K562 (cell line): ENCODE data around the gene LAMA2. TPM values are rescaled to one million over a fixed set of nuclear protein-coding genes. Genes with fewer than 3 reads are reported as not detected.

ENCODE experiments used
- ATAC-seq: fragments of 200-7000 bp; cut with Tn5 transposase; 3 replicates; pipeline ENCODE4 v1.9.1; 2020; ENCODE audit warnings: moderate library complexity
- BruUV-seq: library from RNA; stranded (reverse); fragments of 400-500 nt; replicated peaks from 2 replicates; lab custom pipeline; 2021; lab: Mats Ljungman, UMichigan
- CTCF ChIA-PET: fragments of 300-600 bp; formaldehyde crosslinking; extraction: SDS; loops from one replicate; lab custom pipeline; 2021; ENCODE audit warnings: low intra/inter-chr PET ratio; lab: Yijun Ruan, JAX
- POLR2A ChIA-PET: fragments of 300-600, 350-650 bp; sonication (Branson Sonifier 250); formaldehyde crosslinking; extraction: SDS; loops from one replicate; lab custom pipeline; 2021; ENCODE audit warnings: antibody characterized with exemption, inconsistent platforms; lab: Yijun Ruan, JAX
- DNase-seq, 4 experiments: peaks; one replicate each; pipeline versions ENCODE4 v3.0.0 to v3.0.0-alpha.2; 2011 to 2018; ENCODE audit warnings: low spot score in 3 of 4, mixed read lengths in 3 of 4; ENCODE audit errors: extremely low read depth in 1 of 4
- FAIRE-seq: peaks from 2 replicates; lab custom pipeline; 2011; peaks lifted over from hg19 to GRCh38; lab: Jason Lieb, UNC
- H2AFZ ChIP-seq: 2 replicates; pipeline ENCODE4 v1.6.0; 2011; ENCODE audit warnings: low read depth, low read length, control low read depth, inconsistent platforms
- H3K27ac ChIP-seq: fragments of 200-600 bp; 3 replicates; pipeline ENCODE4 v1.8.0; 2011; ENCODE audit warnings: low read depth, mild to moderate bottlenecking, control low read depth, inconsistent platforms, low read length, moderate library complexity, mixed read lengths; ENCODE audit errors: extremely low read depth
- H3K27me3 ChIP-seq, 2 experiments: fragments of 300-600 bp in 1 of 2; 2 replicates in 1 of 2; 3 replicates in 1 of 2; pipeline versions ENCODE4 v1.6.0 to v1.8.0; 2011; ENCODE audit warnings: inconsistent platforms in 2 of 2, low read length in 2 of 2, mild to moderate bottlenecking in 1 of 2, mixed read lengths in 1 of 2, moderate library complexity in 1 of 2; ENCODE audit not compliant: control insufficient read depth in 2 of 2, insufficient read depth in 2 of 2
- H3K36me3 ChIP-seq: fragments of 300-600 bp; 3 replicates; pipeline ENCODE4 v1.8.0; 2011; ENCODE audit warnings: mild to moderate bottlenecking, low read length, inconsistent platforms; ENCODE audit not compliant: control insufficient read depth, insufficient read depth
- H3K4me1 ChIP-seq, 2 experiments: fragments of 200-600 bp in 1 of 2; replicated peaks in 1 of 2; 2 replicates in 1 of 2; 3 replicates in 1 of 2; pipeline versions ENCODE4 v1.5.1 to v1.8.0; 2011; ENCODE audit warnings: inconsistent platforms in 2 of 2, low read length in 2 of 2, mild to moderate bottlenecking in 1 of 2, mixed read lengths in 1 of 2, moderate library complexity in 1 of 2; ENCODE audit not compliant: control insufficient read depth in 2 of 2, insufficient read depth in 2 of 2
- H3K4me2 ChIP-seq: 2 replicates; pipeline ENCODE4 v1.6.1; 2011; ENCODE audit warnings: low read length, control low read depth, inconsistent platforms, mixed read lengths; ENCODE audit not compliant: insufficient read depth
- H3K4me3 ChIP-seq: fragments of 200-600 bp; sonication (generic), shearing (Covaris generic); 2 replicates; pipeline ENCODE4 v1.5.1; 2016; ENCODE audit warnings: control low read depth, inconsistent platforms
- H3K79me2 ChIP-seq: fragments of 200-600 bp; 3 replicates; pipeline ENCODE4 v1.8.0; 2011; ENCODE audit warnings: low read length, inconsistent platforms; ENCODE audit not compliant: control insufficient read depth, insufficient read depth
- H3K9ac ChIP-seq, 2 experiments: 2 replicates each; pipeline versions ENCODE4 v1.6.0 to v1.6.1; 2011; ENCODE audit warnings: low read depth in 2 of 2, low read length in 2 of 2, control low read depth in 1 of 2, inconsistent platforms in 1 of 2, mild to moderate bottlenecking in 1 of 2, mixed read lengths in 1 of 2; ENCODE audit not compliant: insufficient read depth in 1 of 2
- H3K9me1 ChIP-seq: one replicate; pipeline ENCODE4 v1.6.0; 2011; ENCODE audit warnings: inconsistent platforms, mild to moderate bottlenecking, low read length, moderate library complexity; ENCODE audit not compliant: control insufficient read depth, insufficient read depth
- H3K9me3 ChIP-seq: replicated peaks from 2 replicates; pipeline ENCODE4 v1.5.1; 2011; ENCODE audit warnings: low read depth, low read length, inconsistent platforms; ENCODE audit not compliant: control insufficient read depth, insufficient read depth
- H4K20me1 ChIP-seq: replicated peaks from 2 replicates; pipeline ENCODE4 v1.6.1; 2011; ENCODE audit warnings: low read length, inconsistent platforms, mixed read lengths; ENCODE audit not compliant: control insufficient read depth, insufficient read depth
- HDGF ChIP-seq: fragments of 450-650 bp; IDR thresholded peaks from 2 replicates; pipeline ENCODE4 v1.6.1; 2016
- MAFG ChIP-seq: fragments of 450-650 bp; conservative IDR thresholded peaks from 2 replicates; pipeline ENCODE4 v1.6.1; 2016; ENCODE audit warnings: missing genetic modification characterization, missing compliant biosample characterization
- NELFE ChIP-seq: IDR thresholded peaks from 2 replicates; pipeline ENCODE4 v1.6.1; 2011; ENCODE audit warnings: mild to moderate bottlenecking; ENCODE audit not compliant: insufficient read depth, insufficient read length
- NR2F6 ChIP-seq: fragments of 450-650 bp; formaldehyde crosslinking; IDR thresholded peaks from 2 replicates; pipeline ENCODE4 v1.4.0; 2020; ENCODE audit warnings: mild to moderate bottlenecking
- PHF20 ChIP-seq: fragments of 450-650 bp; IDR thresholded peaks from 2 replicates; pipeline ENCODE4 v1.6.1; 2018; ENCODE audit not compliant: partially characterized antibody
- PRMT5 ChIP-seq: sonication (generic); formaldehyde crosslinking; IDR thresholded peaks from 2 replicates; pipeline ENCODE4 v1.5.0; 2020; ENCODE audit warnings: missing genetic modification reagents
- RBM25 ChIP-seq: fragments of 200-400 bp; formaldehyde crosslinking; IDR thresholded peaks from 2 replicates; pipeline ENCODE4 v1.6.1; 2018; ENCODE audit warnings: low read length, low read depth, moderate library complexity; ENCODE audit not compliant: severe bottlenecking
- ZNF232 ChIP-seq: sonication (generic); formaldehyde crosslinking; IDR thresholded peaks from 2 replicates; pipeline ENCODE4 v1.8.0; 2022; ENCODE audit warnings: mild to moderate bottlenecking, missing genetic modification reagents
- ZSCAN29 ChIP-seq: fragments of 450-650 bp; IDR thresholded peaks from 2 replicates; pipeline ENCODE4 v1.6.1; 2017
- WGBS: fragments of 100-300 bp; shearing (Covaris generic); methylation state at CpG from one replicate; pipeline ENCODE4 v1.1.6; 2016; ENCODE audit warnings: low coverage, mixed read lengths; ENCODE audit not compliant: insufficient coverage; ENCODE audit errors: missing lambda C conversion rate; 5-methylcytosine and 5-hydroxymethylcytosine counted together
- in situ Hi-C: fragments of 300-500 bp; cut with MboI; formaldehyde crosslinking; loops from 4 replicates; pipeline ENCODE4 v1.15.0; 2018; ENCODE audit warnings: inconsistent platforms, mixed read lengths
- intact Hi-C: fragments of 100-400 bp; cut with micrococcal nuclease; formaldehyde crosslinking; loops from 2 replicates; pipeline ENCODE4 v1.14.2; 2022
- polyA plus RNA-seq, 8 experiments: library from polyadenylated mRNA; depleted of rRNA in 4 of 8; stranded (reverse) in 5 of 8; unstranded in 3 of 8; fragments of >200 nt; fragmentation: Nextera tagmentation in 2 of 8; fragmentation: Illumina TruSeq in 1 of 8; extraction: Ambion mirVana in 2 of 8; extraction: Trizol in 1 of 8; gene quantifications; 2 replicates each; pipeline versions ENCODE4 v1.2.1 to v1.2.3, GENCODE V29; 2011 to 2014; ENCODE audit warnings: inconsistent platforms in 1 of 8, missing spikeins in 1 of 8
- total RNA-seq, 7 experiments: library from RNA; depleted of rRNA in 6 of 7; stranded (reverse); fragments of >200 nt in 6 of 7; fragmentation: Illumina TruSeq in 2 of 7; extraction: Trizol in 2 of 7; gene quantifications; 2 replicates each; pipeline versions ENCODE4 v1.2.1 to v1.2.3, GENCODE V29; 2011 to 2021; ENCODE audit warnings: low replicate concordance in 1 of 7
- TF ChIP-seq, protein P1 (sequence below): sonication (generic); formaldehyde crosslinking; IDR thresholded peaks from 2 replicates; pipeline ENCODE4 v1.9.0; 2022; ENCODE audit warnings: mild to moderate bottlenecking, missing genetic modification reagents
- TF ChIP-seq, protein P2 (sequence below): fragments of 450-650 bp; IDR thresholded peaks from 2 replicates; pipeline ENCODE4 v1.6.1; 2016; ENCODE audit warnings: mild to moderate bottlenecking
- TF ChIP-seq, protein P3 (sequence below): IDR thresholded peaks from 3 replicates; pipeline ENCODE4 v1.6.1; 2011; ENCODE audit warnings: borderline replicate concordance, mild to moderate bottlenecking, moderate library complexity; ENCODE audit not compliant: insufficient read length; ENCODE audit errors: extremely low read depth
- TF ChIP-seq, protein P4 (sequence below): fragments of 250-450 bp; sonication (Bioruptor Pico); IDR thresholded peaks from 2 replicates; pipeline ENCODE4 v1.9.0; 2021; ENCODE audit warnings: mild to moderate bottlenecking

The LAMA2 gene
- total and polyA plus RNA-seq, 9 of the 15 experiments (the other 6 are each of a cell fraction or from before 2014, with no cell fraction given) = 0.04 to 1.5 (median 0.36) TPM

DNA sequence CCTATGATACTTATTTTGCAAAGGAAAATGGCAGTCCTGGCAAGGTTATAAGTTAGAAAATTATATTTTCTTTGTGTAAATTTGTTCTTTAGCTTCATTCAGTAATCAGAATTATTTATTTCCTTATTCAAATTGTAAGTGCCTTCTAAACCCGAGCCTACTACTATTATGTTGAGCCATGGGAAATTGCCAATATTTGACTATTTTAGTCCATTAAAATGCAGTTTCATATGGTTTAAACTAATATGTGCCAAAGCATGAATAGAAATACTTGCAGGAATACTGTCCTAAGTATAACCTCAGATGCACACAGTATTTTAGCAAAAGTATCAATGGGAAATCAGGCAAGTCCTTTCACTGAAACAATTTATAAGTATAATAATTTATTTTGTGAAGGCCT lies 228.4 kb downstream of the LAMA2 start:
- Histone ChIP-seq H3K4me1 (no peaks in the 10 kb centered on the region), H2AFZ (no peak overlapping the region), H3K79me2 (no peaks in the 10 kb centered on the region), H4K20me1 (no peaks in the 10 kb centered on the region), H3K4me3 (no peak overlapping the region), H3K27me3 (no peaks in the 10 kb centered on the region), H3K9ac (no peak overlapping the region), H3K36me3 (no peaks in the 10 kb centered on the region), H3K27ac (no peak overlapping the region), H3K9me1 (no peaks in the 10 kb centered on the region), H3K9me3 (no peaks in the 10 kb centered on the region), H3K4me2 (no peak overlapping the region)
- no peak for ATAC-seq
- DNase-seq = no peak
- WGBS = 6% methylated on average over 1 of the region's 1 CpG
- intact Hi-C loops (no loop called here), in situ Hi-C loops (no loop called here)
- POLR2A ChIA-PET = no interaction called here
- CTCF ChIA-PET = no interaction called here
- BruUV-seq = no TSS peak
- no peak for FAIRE-seq
- no peak for TF ChIP-seq RBM25
- TF ChIP-seq, protein P1, sequence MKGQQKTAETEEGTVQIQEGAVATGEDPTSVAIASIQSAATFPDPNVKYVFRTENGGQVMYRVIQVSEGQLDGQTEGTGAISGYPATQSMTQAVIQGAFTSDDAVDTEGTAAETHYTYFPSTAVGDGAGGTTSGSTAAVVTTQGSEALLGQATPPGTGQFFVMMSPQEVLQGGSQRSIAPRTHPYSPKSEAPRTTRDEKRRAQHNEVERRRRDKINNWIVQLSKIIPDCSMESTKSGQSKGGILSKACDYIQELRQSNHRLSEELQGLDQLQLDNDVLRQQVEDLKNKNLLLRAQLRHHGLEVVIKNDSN (CRISPR knock-in tag) = no peak
- no peak for TF ChIP-seq HDGF
- TF ChIP-seq, protein P2, sequence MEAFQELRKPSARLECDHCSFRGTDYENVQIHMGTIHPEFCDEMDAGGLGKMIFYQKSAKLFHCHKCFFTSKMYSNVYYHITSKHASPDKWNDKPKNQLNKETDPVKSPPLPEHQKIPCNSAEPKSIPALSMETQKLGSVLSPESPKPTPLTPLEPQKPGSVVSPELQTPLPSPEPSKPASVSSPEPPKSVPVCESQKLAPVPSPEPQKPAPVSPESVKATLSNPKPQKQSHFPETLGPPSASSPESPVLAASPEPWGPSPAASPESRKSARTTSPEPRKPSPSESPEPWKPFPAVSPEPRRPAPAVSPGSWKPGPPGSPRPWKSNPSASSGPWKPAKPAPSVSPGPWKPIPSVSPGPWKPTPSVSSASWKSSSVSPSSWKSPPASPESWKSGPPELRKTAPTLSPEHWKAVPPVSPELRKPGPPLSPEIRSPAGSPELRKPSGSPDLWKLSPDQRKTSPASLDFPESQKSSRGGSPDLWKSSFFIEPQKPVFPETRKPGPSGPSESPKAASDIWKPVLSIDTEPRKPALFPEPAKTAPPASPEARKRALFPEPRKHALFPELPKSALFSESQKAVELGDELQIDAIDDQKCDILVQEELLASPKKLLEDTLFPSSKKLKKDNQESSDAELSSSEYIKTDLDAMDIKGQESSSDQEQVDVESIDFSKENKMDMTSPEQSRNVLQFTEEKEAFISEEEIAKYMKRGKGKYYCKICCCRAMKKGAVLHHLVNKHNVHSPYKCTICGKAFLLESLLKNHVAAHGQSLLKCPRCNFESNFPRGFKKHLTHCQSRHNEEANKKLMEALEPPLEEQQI = no peak
- no peak for TF ChIP-seq PRMT5 (CRISPR knock-in tag)
- no peak for TF ChIP-seq NR2F6 (CRISPR knock-in tag)
- TF ChIP-seq ZNF232 (CRISPR knock-in tag) = no peak
- TF ChIP-seq MAFG (tag) = no peak
- no peak for TF ChIP-seq ZSCAN29
- no peak for TF ChIP-seq NELFE
- TF ChIP-seq, protein P3, sequence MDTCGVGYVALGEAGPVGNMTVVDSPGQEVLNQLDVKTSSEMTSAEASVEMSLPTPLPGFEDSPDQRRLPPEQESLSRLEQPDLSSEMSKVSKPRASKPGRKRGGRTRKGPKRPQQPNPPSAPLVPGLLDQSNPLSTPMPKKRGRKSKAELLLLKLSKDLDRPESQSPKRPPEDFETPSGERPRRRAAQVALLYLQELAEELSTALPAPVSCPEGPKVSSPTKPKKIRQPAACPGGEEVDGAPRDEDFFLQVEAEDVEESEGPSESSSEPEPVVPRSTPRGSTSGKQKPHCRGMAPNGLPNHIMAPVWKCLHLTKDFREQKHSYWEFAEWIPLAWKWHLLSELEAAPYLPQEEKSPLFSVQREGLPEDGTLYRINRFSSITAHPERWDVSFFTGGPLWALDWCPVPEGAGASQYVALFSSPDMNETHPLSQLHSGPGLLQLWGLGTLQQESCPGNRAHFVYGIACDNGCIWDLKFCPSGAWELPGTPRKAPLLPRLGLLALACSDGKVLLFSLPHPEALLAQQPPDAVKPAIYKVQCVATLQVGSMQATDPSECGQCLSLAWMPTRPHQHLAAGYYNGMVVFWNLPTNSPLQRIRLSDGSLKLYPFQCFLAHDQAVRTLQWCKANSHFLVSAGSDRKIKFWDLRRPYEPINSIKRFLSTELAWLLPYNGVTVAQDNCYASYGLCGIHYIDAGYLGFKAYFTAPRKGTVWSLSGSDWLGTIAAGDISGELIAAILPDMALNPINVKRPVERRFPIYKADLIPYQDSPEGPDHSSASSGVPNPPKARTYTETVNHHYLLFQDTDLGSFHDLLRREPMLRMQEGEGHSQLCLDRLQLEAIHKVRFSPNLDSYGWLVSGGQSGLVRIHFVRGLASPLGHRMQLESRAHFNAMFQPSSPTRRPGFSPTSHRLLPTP = no peak
- TF ChIP-seq PHF20 = no peak
- TF ChIP-seq, protein P4, sequence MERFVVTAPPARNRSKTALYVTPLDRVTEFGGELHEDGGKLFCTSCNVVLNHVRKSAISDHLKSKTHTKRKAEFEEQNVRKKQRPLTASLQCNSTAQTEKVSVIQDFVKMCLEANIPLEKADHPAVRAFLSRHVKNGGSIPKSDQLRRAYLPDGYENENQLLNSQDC (CRISPR knock-in tag) = no peak
